ENCODE data around the gene SI. TPM values are rescaled to one million over a fixed set of nuclear protein-coding genes. Genes with fewer than 3 reads are reported as not detected.
"Not testable (repeated sequence)": the region's sequence is repeated elsewhere in the genome, so short reads cannot be mapped to it uniquely, and the experiment has no call there.

Gene SI
- total RNA-seq, 6 donors from 2014 or later: not detected

- no peak for DNase-seq
- Histone ChIP-seq H3K27ac (no peak overlapping the region), H3K4me1 (no peaks in the 10 kb centered on the region), H3K36me3 (no peaks in the 10 kb centered on the region), H3K4me3 (no peak overlapping the region), H3K9me3 (no peaks in the 10 kb centered on the region), H3K27me3 (no peaks in the 10 kb centered on the region)
- TF ChIP-seq CTCF (IDR thresholded peaks at IDR 0.05): no peak
- no peak for TF ChIP-seq EP300 (IDR thresholded peaks at IDR 0.05)
- TF ChIP-seq POLR2A (IDR thresholded peaks at IDR 0.05): no peak
- no peak for TF ChIP-seq POLR2AphosphoS5 (IDR thresholded peaks at IDR 0.05)
- 93 to 96% methylated on average over 3 of the region's 3 CpGs for WGBS, 2 donors
- ATAC-seq (ENCODE audit: low FRiP score in 2 of 2): no peak
Measured at GRCh38 chr3:165011557-165011956, 66.7 kb downstream of the SI start.

GRCh38 chr3:164984947-164985346, 93.3 kb downstream of the SI start:
- ATAC-seq (ENCODE audit: low FRiP score in 2 of 2): no peak
- Histone ChIP-seq H3K36me3 (no peaks in the 10 kb centered on the region), H3K27ac (no peak overlapping the region), H3K27me3 (no peaks in the 10 kb centered on the region), H3K9me3 (no peaks in the 10 kb centered on the region), H3K4me3 (no peak overlapping the region), H3K4me1 (no peaks in the 10 kb centered on the region)
- 77 to 81% methylated on average over 1 of the region's 1 CpG for WGBS, 2 donors
- no peak for TF ChIP-seq POLR2A (IDR thresholded peaks at IDR 0.05)
- TF ChIP-seq EP300 (IDR thresholded peaks at IDR 0.05): no peak
- no peak for TF ChIP-seq POLR2AphosphoS5 (IDR thresholded peaks at IDR 0.05)
- no peak for TF ChIP-seq CTCF (IDR thresholded peaks at IDR 0.05)
- DNase-seq: no peak

GRCh38 chr3:164962610-164963009, 115.7 kb downstream of the SI start:
- Histone ChIP-seq H3K36me3 (no peaks in the 10 kb centered on the region), H3K27ac (no peak overlapping the region), H3K9me3 (no peaks in the 10 kb centered on the region), H3K4me3 (no peak overlapping the region), H3K4me1 (no peaks in the 10 kb centered on the region), H3K27me3 (no peaks in the 10 kb centered on the region)
- ATAC-seq (ENCODE audit: low FRiP score in 2 of 2) (no peak), DNase-seq (no peak)
- no peak for TF ChIP-seq CTCF (IDR thresholded peaks at IDR 0.05)
- TF ChIP-seq POLR2A (IDR thresholded peaks at IDR 0.05): no peak
- no peak for TF ChIP-seq EP300 (IDR thresholded peaks at IDR 0.05)
- no peak for TF ChIP-seq POLR2AphosphoS5 (IDR thresholded peaks at IDR 0.05)
- WGBS, 2 donors: 72 to 75% methylated on average over 6 of the region's 6 CpGs

GRCh38 chr3:164952966-164953365, 125.3 kb downstream of the SI start:
- no peaks in the 10 kb centered on the region for H3K4me1 ChIP-seq
- no peak overlapping the region for H3K27ac ChIP-seq
- DNase-seq (no peak), ATAC-seq (ENCODE audit: low FRiP score in 2 of 2) (no peak)
- no peaks in the 10 kb centered on the region for H3K9me3 ChIP-seq
- TF ChIP-seq POLR2A (IDR thresholded peaks at IDR 0.05) (no peak), EP300 (IDR thresholded peaks at IDR 0.05) (no peak), CTCF (IDR thresholded peaks at IDR 0.05) (no peak), POLR2AphosphoS5 (IDR thresholded peaks at IDR 0.05) (no peak)
- no peak overlapping the region for H3K4me3 ChIP-seq
- WGBS, 2 donors: 81 to 83% methylated on average over 3 of the region's 3 CpGs
- no peaks in the 10 kb centered on the region for H3K27me3 ChIP-seq
- H3K36me3 ChIP-seq: no peaks in the 10 kb centered on the region

GRCh38 chr3:164951403-164951802, 126.9 kb downstream of the SI start:
- not testable (repeated sequence) for DNase-seq; H3K4me1 ChIP-seq; ATAC-seq (ENCODE audit: low FRiP score in 2 of 2); H3K9me3 ChIP-seq; H3K4me3 ChIP-seq; H3K27ac ChIP-seq; H3K36me3 ChIP-seq; H3K27me3 ChIP-seq
- WGBS, 2 donors: 79 to 83% methylated on average over 7 of the region's 7 CpGs

Data from upper lobe of left lung (tissue), 6 donors.